ENCODE measurements around the gene PCDHA6.
"Not testable (repeated sequence)": the region's sequence is repeated elsewhere in the genome, so short reads cannot be mapped to it uniquely, and the experiment has no call there.

Gene PCDHA6

DNA sequence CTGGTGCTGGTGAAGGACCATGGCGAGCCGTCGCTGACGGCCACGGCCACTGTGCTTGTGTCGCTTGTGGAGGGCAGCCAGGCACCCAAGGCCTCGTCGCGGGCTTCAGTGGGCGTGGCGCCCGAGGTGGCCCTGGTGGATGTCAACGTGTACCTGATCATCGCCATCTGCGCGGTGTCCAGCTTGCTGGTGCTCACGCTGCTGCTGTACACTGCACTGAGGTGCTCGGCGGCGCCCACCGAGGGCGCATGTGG lies 30.2 kb downstream of the PCDHA6 start:
- no peak for DNase-seq

DNA sequence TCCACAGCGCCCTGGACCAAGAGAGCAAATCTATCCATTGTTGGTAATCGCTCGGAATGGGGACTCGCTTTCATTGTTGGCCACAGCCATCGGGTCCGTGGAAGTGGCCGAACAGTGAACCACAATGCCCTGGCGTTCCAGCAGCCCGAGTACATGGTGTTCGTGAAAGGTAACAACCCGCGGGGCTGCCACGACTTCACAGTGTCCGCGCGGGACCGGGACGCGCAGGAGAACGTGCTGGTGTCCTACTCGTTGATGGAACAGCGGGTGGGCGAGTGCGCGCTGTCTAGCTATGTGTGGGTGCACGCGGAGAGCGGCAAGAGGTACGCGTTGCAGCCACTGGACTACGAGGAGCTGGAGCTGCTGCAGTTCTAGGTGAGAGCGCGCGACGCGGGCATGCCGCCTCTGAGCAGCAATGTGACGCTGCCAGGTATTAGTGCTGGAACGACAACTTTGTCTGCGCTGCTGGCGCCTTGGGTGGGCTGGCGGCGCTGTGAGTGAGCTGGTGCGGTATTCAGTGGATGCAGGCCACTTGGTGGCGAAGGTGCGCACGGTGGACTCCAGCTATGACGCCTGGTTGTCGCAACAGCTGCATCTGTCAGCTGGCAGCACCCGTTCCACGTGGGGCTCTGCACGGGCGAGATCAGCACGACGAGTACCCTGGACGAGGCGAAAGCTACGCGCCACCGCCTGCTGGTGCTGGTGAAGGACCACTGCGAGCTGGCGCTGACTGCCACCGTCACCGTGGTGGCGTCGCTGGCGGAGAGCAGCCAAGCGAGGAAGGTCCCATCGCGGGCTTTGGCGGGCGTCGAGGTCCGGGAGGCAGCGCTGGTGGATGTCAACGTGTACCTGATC lies 34.9 kb downstream of the PCDHA6 start:
- DNase-seq, result no peak

DNA sequence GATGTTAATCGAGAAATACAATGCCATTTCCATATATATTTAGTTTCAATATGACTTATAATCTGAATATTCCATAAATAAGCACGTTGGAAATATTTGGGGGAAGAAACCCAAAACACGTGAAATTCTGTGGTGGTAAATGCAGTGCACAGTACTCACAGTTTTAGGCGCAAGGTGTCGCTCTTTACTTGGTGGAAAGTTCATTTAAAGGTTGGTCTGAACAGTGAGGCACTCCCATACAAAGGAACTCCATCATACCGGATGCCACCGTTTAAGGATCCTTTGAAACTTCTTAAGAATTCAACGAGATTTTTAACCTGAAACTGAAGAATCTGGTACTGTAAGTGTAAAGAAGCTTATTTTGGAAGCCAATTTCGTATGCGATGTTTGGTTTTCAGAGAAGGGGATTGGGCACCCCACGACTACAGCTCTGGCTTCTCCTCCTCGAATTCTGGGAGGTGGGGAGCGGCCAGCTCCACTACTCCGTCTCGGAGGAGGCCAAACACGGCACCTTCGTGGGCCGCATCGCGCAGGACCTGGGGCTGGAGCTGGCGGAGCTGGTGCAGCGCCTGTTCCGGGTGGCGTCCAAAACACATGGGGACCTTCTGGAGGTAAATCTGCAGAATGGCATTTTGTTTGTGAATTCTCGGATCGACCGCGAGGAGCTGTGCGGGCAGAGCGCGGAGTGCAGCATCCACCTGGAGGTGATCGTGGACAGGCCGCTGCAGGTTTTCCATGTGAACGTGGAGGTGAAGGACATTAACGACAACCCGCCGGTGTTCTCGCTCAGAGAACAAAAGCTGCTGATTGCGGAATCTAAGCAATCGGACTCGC lies 41.2 kb downstream of the PCDHA6 start, which contains the start of gene PCDHA11:
TSS of gene PCDHA11 (plus strand) at position 237 of the 834 bp plus-strand sequence. CDS start at position 384, 147 bp downstream.
- DNase-seq, result no peak

DNA sequence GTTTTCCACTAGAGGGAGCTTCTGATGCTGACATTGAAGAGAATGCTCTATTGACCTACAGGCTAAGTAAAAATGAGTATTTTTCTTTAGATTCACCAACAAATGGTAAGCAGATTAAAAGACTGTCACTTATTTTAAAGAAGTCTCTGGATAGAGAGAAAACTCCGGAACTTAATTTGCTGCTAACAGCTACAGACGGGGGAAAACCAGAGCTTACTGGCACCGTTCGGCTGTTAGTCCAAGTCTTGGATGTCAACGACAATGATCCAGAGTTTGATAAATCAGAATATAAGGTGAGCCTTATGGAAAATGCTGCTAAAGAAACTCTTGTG lies 41.8 kb downstream of the PCDHA6 start:
- DNase-seq, result no peak

DNA sequence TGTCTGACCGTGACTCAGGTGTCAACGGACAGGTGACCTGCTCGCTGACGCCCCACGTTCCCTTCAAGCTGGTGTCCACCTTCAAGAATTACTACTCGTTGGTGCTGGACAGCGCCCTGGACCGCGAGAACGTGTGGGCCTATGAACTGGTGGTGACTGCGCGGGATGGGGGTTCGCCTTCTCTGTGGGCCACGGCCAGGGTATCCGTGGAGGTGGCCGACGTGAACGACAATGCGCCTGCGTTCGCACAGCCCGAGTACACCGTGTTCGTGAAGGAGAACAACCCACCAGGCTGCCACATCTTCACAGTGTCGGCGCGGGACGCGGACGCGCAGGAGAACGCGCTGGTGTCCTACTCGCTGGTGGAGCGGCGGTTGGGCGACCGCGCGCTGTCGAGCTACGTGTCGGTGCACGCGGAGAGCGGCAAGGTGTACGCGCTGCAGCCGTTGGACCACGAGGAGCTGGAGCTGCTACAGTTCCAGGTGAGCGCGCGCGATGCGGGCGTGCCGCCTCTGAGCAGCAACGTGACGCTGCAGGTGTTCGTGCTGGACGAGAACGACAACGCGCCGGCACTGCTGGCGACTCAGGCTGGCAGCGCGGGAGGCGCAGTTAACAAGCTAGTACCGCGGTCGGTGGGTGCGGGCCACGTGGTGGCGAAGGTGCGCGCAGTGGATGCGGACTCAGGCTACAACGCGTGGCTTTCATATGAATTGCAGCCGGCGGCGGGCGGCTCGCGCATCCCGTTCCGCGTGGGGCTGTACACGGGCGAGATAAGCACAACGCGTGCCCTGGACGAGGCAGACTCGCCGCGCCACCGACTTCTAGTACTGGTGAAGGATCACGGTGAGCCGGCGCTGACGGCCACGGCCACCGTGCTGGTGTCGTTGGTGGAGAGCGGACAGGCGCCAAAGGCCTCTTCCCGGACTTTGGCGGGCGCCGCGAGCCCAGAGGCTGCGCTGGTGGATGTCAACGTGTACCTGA lies 42.8 kb downstream of the PCDHA6 start:
- DNase-seq, result no peak

DNA sequence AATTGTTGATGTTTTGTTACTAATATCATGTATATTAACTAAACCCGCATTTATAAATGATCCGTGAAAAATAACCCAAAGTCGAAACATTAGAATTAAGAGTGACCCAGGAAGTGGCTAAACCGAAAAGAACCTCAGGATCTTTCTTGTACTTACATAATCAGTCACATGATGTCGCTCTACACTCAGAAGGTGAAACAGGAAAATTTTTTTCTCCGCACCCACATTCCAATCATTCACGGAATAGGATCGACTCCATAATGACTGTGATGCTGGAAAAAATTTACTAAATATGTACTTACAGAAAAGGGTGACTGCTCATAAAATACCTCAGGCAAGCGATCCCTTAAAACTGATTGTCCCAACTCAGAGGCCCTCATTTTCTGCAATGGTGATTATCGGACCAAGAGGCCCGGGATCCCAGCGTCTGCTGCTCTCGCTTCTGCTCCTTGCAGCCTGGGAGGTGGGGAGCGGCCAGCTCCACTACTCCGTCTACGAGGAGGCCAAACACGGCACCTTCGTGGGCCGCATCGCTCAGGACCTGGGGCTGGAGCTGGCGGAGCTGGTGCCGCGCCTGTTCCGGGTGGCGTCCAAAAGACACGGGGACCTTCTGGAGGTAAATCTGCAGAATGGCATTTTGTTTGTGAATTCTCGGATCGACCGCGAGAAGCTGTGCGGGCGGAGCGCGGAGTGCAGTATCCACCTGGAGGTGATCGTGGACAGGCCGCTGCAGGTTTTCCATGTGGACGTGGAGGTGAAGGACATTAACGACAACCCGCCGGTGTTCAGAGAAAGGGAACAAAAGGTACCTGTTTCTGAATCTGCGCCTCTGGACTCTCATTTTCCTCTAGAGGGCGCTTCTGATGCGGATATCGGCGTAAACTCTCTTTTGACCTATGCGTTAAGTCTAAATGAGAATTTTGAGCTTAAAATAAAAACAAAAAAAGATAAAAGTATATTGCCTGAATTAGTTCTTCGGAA lies 47.6 kb downstream of the PCDHA6 start, which contains the start of gene PCDHA12:
TSS of gene PCDHA12 (plus strand) at position 224 of the 981 bp plus-strand sequence. CDS start at position 389, 165 bp downstream.
- no peak for DNase-seq

DNA sequence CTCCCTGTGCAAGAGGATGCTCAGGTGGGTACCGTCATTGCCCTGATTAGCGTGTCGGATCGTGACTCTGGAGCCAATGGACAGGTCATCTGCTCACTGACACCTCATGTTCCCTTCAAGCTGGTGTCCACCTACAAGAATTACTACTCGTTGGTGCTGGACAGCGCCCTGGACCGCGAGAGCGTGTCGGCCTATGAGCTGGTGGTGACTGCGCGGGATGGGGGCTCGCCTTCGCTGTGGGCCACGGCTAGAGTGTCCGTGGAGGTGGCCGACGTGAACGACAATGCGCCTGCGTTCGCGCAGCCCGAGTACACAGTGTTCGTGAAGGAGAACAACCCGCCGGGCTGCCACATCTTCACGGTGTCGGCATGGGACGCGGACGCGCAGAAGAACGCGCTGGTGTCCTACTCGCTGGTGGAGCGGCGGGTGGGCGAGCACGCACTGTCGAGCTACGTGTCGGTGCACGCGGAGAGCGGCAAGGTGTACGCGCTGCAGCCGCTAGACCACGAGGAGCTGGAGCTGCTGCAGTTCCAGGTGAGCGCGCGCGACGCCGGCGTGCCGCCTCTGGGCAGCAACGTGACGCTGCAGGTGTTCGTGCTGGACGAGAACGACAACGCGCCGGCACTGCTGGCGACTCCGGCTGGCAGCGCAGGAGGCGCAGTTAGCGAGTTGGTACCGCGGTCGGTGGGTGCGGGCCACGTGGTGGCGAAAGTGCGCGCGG lies 48.9 kb downstream of the PCDHA6 start:
- DNase-seq, result not testable (repeated sequence)

DNA sequence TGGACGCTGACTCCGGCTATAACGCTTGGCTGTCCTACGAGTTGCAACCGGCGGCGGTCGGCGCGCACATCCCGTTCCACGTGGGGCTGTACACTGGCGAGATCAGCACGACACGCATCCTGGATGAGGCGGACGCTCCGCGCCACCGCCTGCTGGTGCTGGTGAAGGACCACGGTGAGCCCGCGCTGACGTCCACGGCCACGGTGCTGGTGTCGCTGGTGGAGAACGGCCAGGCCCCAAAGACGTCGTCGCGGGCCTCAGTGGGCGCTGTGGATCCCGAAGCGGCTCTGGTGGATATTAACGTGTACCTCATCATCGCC lies 49.5 kb downstream of the PCDHA6 start:
- DNase-seq, result no peak

Data from MV-4-11 (cell line).